OCI-LY3 (cell line): ENCODE results near the gene RAC3.

Experiments used
- EZH2phosphoT487 ChIP-seq: fragments of 200-600 bp; shearing (Covaris generic); IDR thresholded peaks from 2 replicates; pipeline ENCODE4 v1.6.1; 2018; ENCODE audit warnings: antibody characterized with exemption, mixed run types, low read depth
- TF ChIP-seq, protein P1 (sequence below): fragments of 200-600, 300-600 bp; sonication (generic); IDR thresholded peaks from 2 replicates; pipeline ENCODE4 v1.5.1; 2014; ENCODE audit warnings: antibody characterized with exemption, low read length, low read depth

DNA sequence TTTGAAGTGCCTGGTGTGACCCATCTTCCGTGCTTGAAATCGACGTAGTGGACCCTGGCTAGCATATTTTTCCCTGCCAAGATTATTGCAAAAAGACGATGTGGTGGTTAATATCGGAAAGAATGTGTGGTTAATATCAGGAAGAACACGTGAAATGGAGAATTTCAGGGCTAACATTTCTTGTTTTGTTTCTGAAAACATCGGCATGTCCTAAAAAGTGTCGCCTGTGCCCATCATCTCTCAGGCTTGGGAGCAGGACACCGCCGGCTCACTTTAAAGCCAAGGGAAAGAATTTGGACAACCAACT is 6.4 kb downstream of the RAC3 start:
- TF ChIP-seq, protein P1, sequence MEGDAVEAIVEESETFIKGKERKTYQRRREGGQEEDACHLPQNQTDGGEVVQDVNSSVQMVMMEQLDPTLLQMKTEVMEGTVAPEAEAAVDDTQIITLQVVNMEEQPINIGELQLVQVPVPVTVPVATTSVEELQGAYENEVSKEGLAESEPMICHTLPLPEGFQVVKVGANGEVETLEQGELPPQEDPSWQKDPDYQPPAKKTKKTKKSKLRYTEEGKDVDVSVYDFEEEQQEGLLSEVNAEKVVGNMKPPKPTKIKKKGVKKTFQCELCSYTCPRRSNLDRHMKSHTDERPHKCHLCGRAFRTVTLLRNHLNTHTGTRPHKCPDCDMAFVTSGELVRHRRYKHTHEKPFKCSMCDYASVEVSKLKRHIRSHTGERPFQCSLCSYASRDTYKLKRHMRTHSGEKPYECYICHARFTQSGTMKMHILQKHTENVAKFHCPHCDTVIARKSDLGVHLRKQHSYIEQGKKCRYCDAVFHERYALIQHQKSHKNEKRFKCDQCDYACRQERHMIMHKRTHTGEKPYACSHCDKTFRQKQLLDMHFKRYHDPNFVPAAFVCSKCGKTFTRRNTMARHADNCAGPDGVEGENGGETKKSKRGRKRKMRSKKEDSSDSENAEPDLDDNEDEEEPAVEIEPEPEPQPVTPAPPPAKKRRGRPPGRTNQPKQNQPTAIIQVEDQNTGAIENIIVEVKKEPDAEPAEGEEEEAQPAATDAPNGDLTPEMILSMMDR, result no peak
- TF ChIP-seq EZH2phosphoT487, result no peak
